HG03442 (cell line): Measurements from ENCODE around the gene ARHGAP42.
A peak's percentile ranks its signal among the peaks of the same experiment; 100 is the strongest.

Experiments
- ATAC-seq: cut with Tn5 transposase; IDR thresholded peaks from one replicate; pipeline ENCODE4 v1.9.1; 2021; ENCODE audit warnings: mild to moderate bottlenecking, moderate library complexity; ENCODE audit not compliant: unreplicated experiment

The ARHGAP42 gene

GRCh38 chr11:100793525-100793924, 106.4 kb downstream of the ARHGAP42 start:
- no peak for ATAC-seq

GRCh38 chr11:100794446-100794845, 107.4 kb downstream of the ARHGAP42 start:
- no peak for ATAC-seq

GRCh38 chr11:100799445-100799844, 112.4 kb downstream of the ARHGAP42 start:
- no peak for ATAC-seq

DNA sequence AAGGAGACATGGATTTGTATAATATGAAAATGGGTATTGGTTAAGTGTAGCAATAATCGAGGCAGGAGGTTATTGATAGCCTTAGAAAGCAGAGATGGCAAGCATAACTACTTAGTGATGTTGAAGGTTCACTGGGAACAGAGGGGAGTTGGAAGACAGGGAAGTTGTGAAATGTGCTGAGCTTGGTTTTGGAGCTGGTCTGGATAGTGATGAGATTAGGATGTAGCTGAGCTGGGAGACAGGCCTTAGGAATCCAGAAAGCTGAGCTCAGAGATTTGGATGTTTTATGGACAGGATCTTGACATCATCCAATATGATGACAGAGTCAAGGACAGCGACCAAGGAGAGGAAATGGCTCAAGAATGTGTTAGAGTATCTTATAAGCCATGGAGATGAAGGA, 113.1 kb downstream of the ARHGAP42 start:
- no peak for ATAC-seq

- ATAC-seq = no peak
Observed at GRCh38 chr11:100801225-100801999, 114.3 kb downstream of the ARHGAP42 start.

GRCh38 chr11:100805506-100806199, 118.6 kb downstream of the ARHGAP42 start:
- ATAC-seq = no peak

DNA sequence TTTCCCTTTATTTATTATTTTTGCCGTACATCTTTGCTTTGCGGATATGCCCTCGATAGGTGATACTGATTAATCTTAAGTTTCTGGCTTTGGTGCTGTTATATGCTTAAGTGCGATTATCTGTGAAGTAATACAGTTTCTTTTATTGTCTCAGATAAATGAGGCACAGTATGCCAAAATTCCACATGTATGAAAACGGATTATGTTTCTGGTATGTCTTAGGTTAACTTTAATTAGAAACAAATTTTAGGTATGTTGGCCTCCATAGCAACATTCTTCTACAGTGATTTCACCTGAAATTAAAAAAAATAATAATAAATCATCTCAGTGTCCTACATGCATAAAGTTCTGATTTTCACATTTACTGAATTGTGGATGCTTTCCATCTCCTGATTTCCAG, 119.2 kb downstream of the ARHGAP42 start:
- ATAC-seq = no peak

DNA sequence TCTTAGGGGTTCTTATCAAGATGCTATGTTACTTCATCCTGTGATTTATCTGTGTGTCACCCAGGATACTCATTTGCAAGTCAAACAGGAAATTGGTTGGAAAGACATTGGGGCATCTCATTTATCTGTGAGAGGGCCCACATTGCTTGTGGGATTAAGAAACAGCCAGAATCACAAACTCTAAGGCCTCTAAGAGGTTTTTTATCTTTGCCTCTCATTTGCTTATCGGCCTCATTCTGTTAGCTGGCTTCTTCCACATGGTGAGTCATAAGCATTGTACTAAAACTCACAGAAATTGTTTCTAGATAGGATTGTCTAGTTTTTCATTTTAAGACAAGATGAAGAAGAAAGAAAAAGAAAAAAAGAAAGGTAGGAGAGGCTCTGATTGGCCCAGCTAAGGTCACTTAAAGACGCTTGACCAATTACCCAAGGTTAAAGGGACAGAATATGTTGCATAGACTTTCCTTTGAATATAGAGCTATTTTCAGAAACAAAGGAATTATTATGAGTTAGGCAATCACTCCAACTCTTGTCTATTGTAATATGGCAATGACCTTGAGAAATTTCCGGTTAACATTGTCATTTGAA, 121.9 kb downstream of the ARHGAP42 start:
- no peak for ATAC-seq

GRCh38 chr11:100810146-100810545, 123.1 kb downstream of the ARHGAP42 start:
- ATAC-seq = no peak

DNA sequence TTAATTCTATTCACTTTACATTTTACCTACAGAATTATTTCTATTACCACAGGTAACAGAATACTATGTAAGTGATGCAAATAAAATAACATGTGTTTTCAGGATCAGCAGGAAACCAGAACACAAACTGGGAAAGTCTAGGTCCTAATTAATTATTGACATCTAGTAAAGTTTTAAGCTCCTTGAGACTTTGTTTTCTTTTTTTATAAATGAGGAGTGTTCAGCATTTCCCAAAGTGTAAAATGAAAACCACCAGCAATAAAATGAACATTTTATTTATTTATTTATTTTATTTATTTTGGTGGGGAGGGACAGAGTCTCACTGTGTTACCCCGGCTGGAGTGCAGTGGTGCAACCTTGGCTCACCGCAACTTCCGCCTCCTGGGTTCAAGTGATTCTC, 123.6 kb downstream of the ARHGAP42 start:
- ATAC-seq = no peak

- no peak for ATAC-seq
Observed at GRCh38 chr11:100812517-100812916, 125.4 kb downstream of the ARHGAP42 start.

GRCh38 chr11:100815787-100816330, 128.8 kb downstream of the ARHGAP42 start:
- ATAC-seq = no peak

DNA sequence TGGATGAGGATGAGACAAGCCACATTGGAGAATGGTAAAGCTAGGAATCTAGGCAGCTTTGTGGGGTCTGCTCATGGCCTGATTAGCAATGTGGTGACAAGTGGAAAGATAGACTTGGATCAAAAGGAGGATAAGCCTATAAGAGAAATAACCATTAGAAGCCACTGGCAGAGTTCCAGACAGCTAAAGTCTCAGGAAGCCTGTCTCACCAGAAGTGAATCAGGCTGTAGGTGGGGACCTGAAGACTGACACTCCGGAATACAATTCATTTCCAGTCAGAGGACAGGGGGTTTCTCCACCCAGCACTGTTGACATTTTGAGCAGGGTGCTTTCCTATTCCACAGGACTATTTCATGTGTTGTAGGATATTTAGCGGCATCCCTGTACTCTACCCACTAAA, 129.7 kb downstream of the ARHGAP42 start:
- no peak for ATAC-seq

GRCh38 chr11:100817620-100818019, 130.5 kb downstream of the ARHGAP42 start:
- no peak for ATAC-seq

DNA sequence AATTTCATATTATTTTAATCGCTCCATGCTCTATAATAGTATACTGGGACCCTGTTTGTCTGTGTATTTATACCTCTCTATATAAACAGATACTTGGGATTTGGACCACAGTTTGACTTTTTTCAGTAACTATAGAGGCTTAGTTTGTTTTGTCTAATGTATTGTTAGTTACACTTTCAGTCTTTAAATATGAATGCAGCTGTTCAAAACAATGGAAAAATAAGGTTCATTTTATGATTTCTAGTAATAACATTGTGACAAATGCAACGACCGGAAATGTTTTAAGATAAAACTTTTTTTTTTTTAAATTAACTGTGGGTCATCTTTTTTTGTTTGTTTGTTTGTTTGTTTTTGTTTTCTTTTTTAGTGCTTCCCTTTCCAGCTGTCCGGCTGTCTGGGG, 133.5 kb downstream of the ARHGAP42 start:
- ATAC-seq = no peak

GRCh38 chr11:100821198-100821597, 134.1 kb downstream of the ARHGAP42 start:
- ATAC-seq = no peak

GRCh38 chr11:100823360-100823759, 136.3 kb downstream of the ARHGAP42 start:
- no peak for ATAC-seq

DNA sequence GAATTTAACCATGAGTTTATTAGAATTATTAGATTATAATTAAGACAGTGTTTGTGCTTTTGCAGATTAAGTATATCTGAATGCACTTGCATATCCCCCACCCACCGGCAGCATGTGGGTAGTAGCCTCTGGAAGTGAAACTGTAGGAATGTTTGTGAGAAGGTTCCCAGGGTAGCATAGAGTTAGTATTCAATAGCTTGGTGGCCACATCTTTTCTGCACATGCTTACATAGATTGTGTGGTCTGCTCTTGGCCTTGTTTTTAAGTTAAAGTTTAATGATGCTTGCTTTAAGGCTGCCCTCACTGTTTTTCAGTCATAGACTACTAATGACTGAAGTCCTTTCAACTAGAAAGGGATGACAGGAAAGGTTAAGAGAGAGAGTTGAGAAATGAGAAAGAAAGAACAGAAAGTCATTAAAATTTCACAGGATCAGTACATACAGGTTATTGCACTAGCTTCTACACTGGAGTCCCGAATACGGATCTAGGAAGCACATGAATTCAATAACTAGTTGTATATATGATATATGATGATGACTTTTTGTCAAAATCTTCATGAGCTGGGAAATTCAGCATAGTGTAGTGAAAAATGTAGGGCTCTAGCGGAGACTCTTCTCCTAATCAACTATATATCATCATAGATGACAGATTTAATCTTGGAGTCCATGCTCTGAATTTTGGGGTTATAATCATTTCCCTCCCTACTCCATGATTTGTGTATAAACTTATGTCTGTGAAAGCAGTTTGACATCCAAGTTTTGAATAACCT, 137.1 kb downstream of the ARHGAP42 start:
- no peak for ATAC-seq

GRCh38 chr11:100825626-100826025, 138.5 kb downstream of the ARHGAP42 start:
- ATAC-seq = no peak

DNA sequence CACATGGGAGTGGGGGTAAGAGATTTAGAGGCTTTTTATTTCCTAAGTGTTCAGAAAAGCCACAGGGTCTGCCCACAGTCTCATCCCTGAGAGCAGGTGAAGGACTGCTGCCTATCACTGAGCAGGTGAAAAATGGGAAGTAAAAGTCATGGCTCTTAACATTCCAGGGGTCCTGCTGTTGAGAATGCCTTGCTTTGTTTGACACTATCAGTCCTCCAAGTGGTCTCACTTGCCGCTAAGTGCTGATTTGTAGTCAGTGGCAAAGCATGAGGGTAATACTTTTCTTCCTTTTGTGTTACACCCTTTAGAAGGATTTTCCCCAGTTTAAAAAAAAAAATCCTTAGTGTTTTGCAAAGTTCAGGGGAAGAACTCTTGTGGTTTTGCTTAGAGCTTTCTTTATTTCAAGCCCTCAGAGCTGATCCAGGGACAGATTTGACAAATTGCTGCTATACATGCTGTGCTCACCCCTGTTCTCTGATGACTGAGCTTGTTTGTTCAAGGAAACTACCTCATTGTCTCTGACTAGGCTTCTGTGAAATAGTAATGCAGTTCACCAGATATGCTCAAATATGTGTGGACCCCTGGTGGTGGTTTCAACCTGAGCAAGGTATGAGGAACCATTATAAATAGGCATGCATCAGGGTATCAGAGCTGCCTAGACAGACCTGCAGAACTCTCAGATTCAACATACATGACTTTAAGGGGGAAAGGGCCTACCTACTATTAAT, 141.0 kb downstream of the ARHGAP42 start:
- peak; percentile 81 for ATAC-seq
